AG20443 (cell line): Measurements from ENCODE around the gene CLNS1A.
"Not testable (repeated sequence)": the region's sequence is repeated elsewhere in the genome, so short reads cannot be mapped to it uniquely, and the experiment has no call there.

ENCODE experiments used
- DNase-seq: peaks from one replicate; pipeline ENCODE4 v3.0.0; 2012; ENCODE audit warnings: low spot score, mixed read lengths

The CLNS1A gene

GRCh38 chr11:77617892-77618291 is 19.7 kb downstream of the CLNS1A start:
- peak; percentile 28 for DNase-seq

GRCh38 chr11:77611921-77612320 is 25.7 kb downstream of the CLNS1A start:
- no peak for DNase-seq

GRCh38 chr11:77609234-77609633 is 28.4 kb downstream of the CLNS1A start:
- DNase-seq: no peak

- no peak for DNase-seq
Observed at GRCh38 chr11:77604281-77604680, 33.3 kb downstream of the CLNS1A start.

- peak; percentile 73 for DNase-seq
Observed at GRCh38 chr11:77602381-77603088, 35.1 kb downstream of the CLNS1A start.

GRCh38 chr11:77598195-77598594 is 39.4 kb downstream of the CLNS1A start:
- no peak for DNase-seq

GRCh38 chr11:77596626-77597025 is 41.0 kb downstream of the CLNS1A start:
- DNase-seq: peak; percentile 14

- DNase-seq: no peak
Observed at GRCh38 chr11:77593883-77594282, 43.7 kb downstream of the CLNS1A start.

- DNase-seq: no peak
Observed at GRCh38 chr11:77592727-77593126, 44.9 kb downstream of the CLNS1A start.

GRCh38 chr11:77590194-77590782 is 47.3 kb downstream of the CLNS1A start:
- DNase-seq: peak; percentile 45

GRCh38 chr11:77589521-77590193 is 47.9 kb downstream of the CLNS1A start, which contains the start of gene AQP11:
TSS of gene AQP11 (plus strand) at chr11:77589953. CDS start at chr11:77589993, 40 bp downstream.
- peak; percentile 98 for DNase-seq

- DNase-seq: no peak
Observed at GRCh38 chr11:77589181-77589520, 48.4 kb downstream of the CLNS1A start.

GRCh38 chr11:77580712-77581337 is 56.8 kb downstream of the CLNS1A start:
- no peak for DNase-seq

- DNase-seq: not testable (repeated sequence)
Observed at GRCh38 chr11:77575428-77575827, 62.2 kb downstream of the CLNS1A start.

GRCh38 chr11:77570896-77571295 is 66.7 kb downstream of the CLNS1A start:
- not testable (repeated sequence) for DNase-seq

GRCh38 chr11:77569676-77570070 is 67.9 kb downstream of the CLNS1A start:
- no peak for DNase-seq

GRCh38 chr11:77568916-77569675 is 68.5 kb downstream of the CLNS1A start:
- no peak for DNase-seq

- no peak for DNase-seq
Observed at GRCh38 chr11:77568306-77568705, 69.3 kb downstream of the CLNS1A start.
